Endothelial cell of umbilical vein (primary cell): Measurements from ENCODE around the gene EYS. TPM values are rescaled to one million over a fixed set of nuclear protein-coding genes. Genes with fewer than 3 reads are reported as not detected.

Experiments used
- BruUV-seq: library from RNA; stranded (reverse); fragments of 400-500 nt; replicated peaks from 2 replicates; lab custom pipeline; 2021; lab: Mats Ljungman, UMichigan
- CTCF ChIA-PET: fragments of 300-600, 350-600 bp; sonication (Branson Sonifier 250); formaldehyde crosslinking; loops from one replicate; lab custom pipeline; 2021; ENCODE audit warnings: antibody characterized with exemption, inconsistent platforms; lab: Charles Lee
- POLR2A ChIA-PET: fragments of 300-600, 350-600 bp; sonication (Branson Sonifier 250); formaldehyde crosslinking; loops from one replicate; lab custom pipeline; 2021; ENCODE audit warnings: antibody characterized with exemption, inconsistent platforms; lab: Charles Lee
- DNase-seq: peaks from one replicate; pipeline ENCODE4 v3.0.0-alpha.2; 2011; ENCODE audit warnings: low read depth, low spot score
- FAIRE-seq: peaks from 2 replicates; lab custom pipeline; 2011; peaks lifted over from hg19 to GRCh38; lab: Jason Lieb, UNC
- H2AFZ ChIP-seq: 2 replicates; pipeline ENCODE4 v1.6.0; 2012; ENCODE audit warnings: low read depth, low read length, control low read depth, inconsistent platforms
- H3K27ac ChIP-seq: 2 replicates; pipeline ENCODE4 v1.5.1; 2011; ENCODE audit warnings: low read depth, mild to moderate bottlenecking, control low read depth, low read length, moderate library complexity; ENCODE audit not compliant: insufficient read depth
- H3K27me3 ChIP-seq, 2 experiments: 2 replicates each; pipeline versions ENCODE4 v1.6.0 to v1.6.1; 2011; ENCODE audit warnings: low read length in 2 of 2, mixed read lengths in 1 of 2; ENCODE audit not compliant: control insufficient read depth in 2 of 2, insufficient read depth in 2 of 2
- H3K36me3 ChIP-seq, 2 experiments: 2 replicates in 1 of 2; 3 replicates in 1 of 2; pipeline ENCODE4 v1.5.1; 2011; ENCODE audit warnings: low read length in 2 of 2, mild to moderate bottlenecking in 1 of 2, moderate library complexity in 1 of 2; ENCODE audit not compliant: control insufficient read depth in 2 of 2, insufficient read depth in 2 of 2; ENCODE audit errors: extremely low read depth in 1 of 2
- H3K4me1 ChIP-seq: 3 replicates; pipeline ENCODE4 v1.5.1; 2011; ENCODE audit warnings: mild to moderate bottlenecking, low read length; ENCODE audit not compliant: control insufficient read depth, insufficient read depth; ENCODE audit errors: extremely low read depth
- H3K4me2 ChIP-seq: 2 replicates; pipeline ENCODE4 v1.6.1; 2011; ENCODE audit warnings: low read length, control low read depth, mixed read lengths; ENCODE audit not compliant: insufficient read depth
- H3K4me3 ChIP-seq, 3 experiments: fragments of 200-600 bp in 1 of 3; sonication (generic), shearing (Covaris generic) in 1 of 3; replicated peaks in 1 of 3; 2 replicates each; pipeline ENCODE4 v1.5.1; 2011 to 2016; ENCODE audit warnings: control low read depth in 3 of 3, low read length in 3 of 3, mild to moderate bottlenecking in 2 of 3, inconsistent platforms in 1 of 3, low read depth in 1 of 3, moderate library complexity in 1 of 3; ENCODE audit not compliant: insufficient read depth in 1 of 3
- H3K79me2 ChIP-seq: 2 replicates; pipeline ENCODE4 v1.6.0; 2012; ENCODE audit warnings: low read length, inconsistent platforms; ENCODE audit not compliant: control insufficient read depth, insufficient read depth
- H3K9ac ChIP-seq: replicated peaks from 2 replicates; pipeline ENCODE3; 2011; ENCODE audit warnings: low read length, control low read depth; ENCODE audit not compliant: insufficient read depth; ENCODE audit errors: extremely low read depth
- H3K9me1 ChIP-seq: replicated peaks from 3 replicates; pipeline ENCODE4 v1.6.0; 2011; ENCODE audit warnings: mild to moderate bottlenecking, low read length; ENCODE audit not compliant: control insufficient read depth, insufficient read depth; ENCODE audit errors: extremely low read depth
- H3K9me3 ChIP-seq: replicated peaks from 2 replicates; pipeline ENCODE4 v1.5.1; 2012; ENCODE audit warnings: low read length, inconsistent platforms; ENCODE audit not compliant: control insufficient read depth, insufficient read depth
- H4K20me1 ChIP-seq: replicated peaks from 2 replicates; pipeline ENCODE3; 2011; ENCODE audit warnings: mild to moderate bottlenecking, low read length; ENCODE audit not compliant: control insufficient read depth, insufficient read depth; ENCODE audit errors: extremely low read depth
- CTCF ChIP-seq, 2 donors: IDR thresholded peaks; 1 replicate in 1 of 2; 2 replicates in 1 of 2; pipeline ENCODE4 v1.5.1; 2011; ENCODE audit warnings: low read length in 2 of 2, mild to moderate bottlenecking in 2 of 2, moderate library complexity in 2 of 2, control low read depth in 1 of 2, inconsistent platforms in 1 of 2, low read depth in 1 of 2; ENCODE audit not compliant: insufficient read depth in 1 of 2; ENCODE audit errors: extremely low read depth in 1 of 2
- EZH2 ChIP-seq: IDR thresholded peaks from 2 replicates; pipeline ENCODE4 v1.6.1; 2012; ENCODE audit warnings: borderline replicate concordance, low read depth, mild to moderate bottlenecking, moderate library complexity, low read length, inconsistent platforms; ENCODE audit not compliant: severe bottlenecking
- FOS ChIP-seq: IDR thresholded peaks from 2 replicates; pipeline ENCODE4 v1.6.1; 2011; ENCODE audit warnings: mild to moderate bottlenecking, low read length, moderate library complexity, borderline replicate concordance; ENCODE audit not compliant: insufficient read depth
- GATA2 ChIP-seq: IDR thresholded peaks from 2 replicates; pipeline ENCODE4 v1.7.0; 2011; ENCODE audit warnings: low read depth, mild to moderate bottlenecking, moderate library complexity, mixed read lengths, low read length; ENCODE audit not compliant: insufficient read length, insufficient read depth
- JUN ChIP-seq: IDR thresholded peaks from 2 replicates; pipeline ENCODE4 v1.6.1; 2011; ENCODE audit warnings: borderline replicate concordance, low read depth; ENCODE audit not compliant: insufficient read length, insufficient read depth
- MAX ChIP-seq: IDR thresholded peaks from 2 replicates; pipeline ENCODE4 v1.6.1; 2011; ENCODE audit not compliant: insufficient read depth, insufficient read length
- MYC ChIP-seq: IDR thresholded peaks from one replicate; pipeline ENCODE4 v1.6.1; 2011; ENCODE audit warnings: mild to moderate bottlenecking, low read depth, low read length
- POLR2A ChIP-seq: IDR thresholded peaks from 2 replicates; pipeline ENCODE4 v1.6.1; 2012; ENCODE audit warnings: low read depth, mild to moderate bottlenecking, control low read depth, low read length
- POLR2AphosphoS5 ChIP-seq: IDR thresholded peaks from 2 replicates; pipeline ENCODE4 v1.6.1; 2012; ENCODE audit warnings: low read depth, mild to moderate bottlenecking, control low read depth, low read length, moderate library complexity; ENCODE audit not compliant: insufficient read depth
- dilution Hi-C: fragments of 300-500 bp; cut with MboI; formaldehyde crosslinking; loops from one replicate; pipeline ENCODE4 v1.15.0; 2019; ENCODE audit warnings: low sequenced_read_pairs; ENCODE audit not compliant: extremely low pct_ligation_motif_present
- intact Hi-C: fragments of 100-400 bp; cut with micrococcal nuclease; formaldehyde crosslinking; loops from one replicate; pipeline ENCODE4 v1.10.0; 2022
- polyA plus RNA-seq, 4 experiments: library from polyadenylated mRNA; depleted of rRNA in 3 of 4; stranded (reverse) in 3 of 4; unstranded in 1 of 4; fragments of >200 nt; gene quantifications; 2 replicates each; pipeline versions ENCODE4 v1.2.1 to v1.2.3, GENCODE V29; 2011 to 2012; ENCODE audit warnings: missing spikeins in 1 of 4
- total RNA-seq: library from RNA; stranded (reverse); gene quantifications from 2 replicates; pipeline ENCODE4 v1.2.3, GENCODE V29; 2021

EYS gene
- total and polyA plus RNA-seq, 2 donors (not counting 3 experiments of a cell fraction or from before 2014, with no cell fraction given) = 0.01 to 0.27 TPM

GRCh38 chr6:63677282-63677681 is 2029.7 kb downstream of the EYS start:
- no peaks in the 10 kb centered on the region for H3K27me3 ChIP-seq
- FAIRE-seq (no peak), DNase-seq (no peak)
- ChIA-PET POLR2A (no interaction called here), CTCF (interaction anchor here (0.6 to 1.2 kb wide), 2 partner anchors 39 to 125 kb away, joined by 3 read pairs; no protein-coding TSS in a partner anchor)
- BruUV-seq = no TSS peak
- H2AFZ ChIP-seq = no peak overlapping the region
- intact Hi-C loops = no loop called here
- H3K79me2 ChIP-seq = peaks cover 20% of the 10 kb centered on the region
- dilution Hi-C loops = no loop called here
- no peaks in the 10 kb centered on the region for H3K9me3 ChIP-seq
- no peak overlapping the region for H3K9ac ChIP-seq
- no peaks in the 10 kb centered on the region for H3K9me1 ChIP-seq
- no peaks in the 10 kb centered on the region for H3K4me1 ChIP-seq
- no peak overlapping the region for H3K4me2 ChIP-seq
- H3K4me3 ChIP-seq = no peak overlapping the region
- H4K20me1 ChIP-seq = peaks cover 4% of the 10 kb centered on the region
- H3K27ac ChIP-seq = no peak overlapping the region
- no peaks in the 10 kb centered on the region for H3K36me3 ChIP-seq
- TF ChIP-seq JUN = no peak
- TF ChIP-seq FOS = no peak
- TF ChIP-seq POLR2A = no peak
- no peak for TF ChIP-seq POLR2AphosphoS5
- TF ChIP-seq GATA2 = no peak
- no peak for TF ChIP-seq MYC
- no peak for TF ChIP-seq EZH2
- TF ChIP-seq CTCF (IDR thresholded peaks at IDR 0.05; ENCODE audit: extremely low read depth in 1 of 2, insufficient read depth in 1 of 2, low read depth in 1 of 2, low read length in 2 of 2) = no peak
- no peak for TF ChIP-seq MAX
